ENCODE measurements around the gene ITPR2.
"Not testable (repeated sequence)": the region's sequence is repeated elsewhere in the genome, so short reads cannot be mapped to it uniquely, and the experiment has no call there.

The ITPR2 gene

DNA sequence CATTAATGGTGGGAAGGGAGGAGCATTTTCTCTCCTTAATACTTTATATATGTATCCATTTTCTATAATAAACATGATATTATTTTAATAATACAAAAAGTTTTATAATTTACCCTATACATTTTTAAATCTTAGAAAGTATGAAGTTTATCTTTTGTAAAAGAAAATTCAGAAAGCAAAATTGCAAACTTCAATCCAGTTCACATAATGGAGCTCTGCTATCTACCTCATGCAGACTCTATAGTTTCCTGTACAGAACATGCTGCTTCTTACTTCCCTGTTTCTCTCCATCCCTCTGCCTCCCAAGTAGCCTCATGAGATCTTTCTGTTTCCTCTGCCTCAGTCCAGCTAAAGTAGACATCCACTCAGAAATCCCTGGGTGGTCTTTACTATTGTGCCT, 402.4 kb downstream of the ITPR2 start:
- not testable (repeated sequence) for H2BK15ac ChIP-seq (ENCODE audit: low read depth, poor library complexity, severe bottlenecking); H3K79me1 ChIP-seq (replicated peaks; ENCODE audit: low read length, poor library complexity, severe bottlenecking); H3K4ac ChIP-seq (ENCODE audit: low read depth in 1 of 2, low read length in 2 of 2); H3K36me3 ChIP-seq (ENCODE audit: control insufficient read depth in 1 of 2, insufficient read depth in 2 of 2, low read depth in 1 of 2, low read length in 2 of 2); H4K91ac ChIP-seq (ENCODE audit: low read length); H2BK12ac ChIP-seq (ENCODE audit: low read length in 2 of 2); H2BK120ac ChIP-seq (ENCODE audit: low read depth, low read length); H2BK5ac ChIP-seq (ENCODE audit: low read depth, low read length, poor library complexity, severe bottlenecking); H3K27me3 ChIP-seq (ENCODE audit: control insufficient read depth in 1 of 2, insufficient read depth in 1 of 2, low read length in 2 of 2); H3K4me3 ChIP-seq (ENCODE audit: insufficient read depth in 1 of 2, low read depth in 1 of 2, low read length in 2 of 2); DNase-seq; H2AFZ ChIP-seq (ENCODE audit: low read depth, low read length); H4K8ac ChIP-seq (ENCODE audit: low read length); H3K23ac ChIP-seq (ENCODE audit: low read length in 2 of 2); H3K14ac ChIP-seq (ENCODE audit: low read length in 2 of 2); H3K4me2 ChIP-seq (ENCODE audit: low read length, poor library complexity, severe bottlenecking); H3K9ac ChIP-seq (ENCODE audit: low read length); H3K9me3 ChIP-seq (ENCODE audit: control insufficient read depth, low read length); H3K27ac ChIP-seq (ENCODE audit: low read length, poor library complexity, severe bottlenecking); H2AK5ac ChIP-seq (ENCODE audit: low read length, severe bottlenecking); H3K4me1 ChIP-seq (ENCODE audit: control insufficient read depth, insufficient read depth, low read depth, low read length); H3K18ac ChIP-seq (ENCODE audit: low read depth in 1 of 2, low read length in 2 of 2)

DNA sequence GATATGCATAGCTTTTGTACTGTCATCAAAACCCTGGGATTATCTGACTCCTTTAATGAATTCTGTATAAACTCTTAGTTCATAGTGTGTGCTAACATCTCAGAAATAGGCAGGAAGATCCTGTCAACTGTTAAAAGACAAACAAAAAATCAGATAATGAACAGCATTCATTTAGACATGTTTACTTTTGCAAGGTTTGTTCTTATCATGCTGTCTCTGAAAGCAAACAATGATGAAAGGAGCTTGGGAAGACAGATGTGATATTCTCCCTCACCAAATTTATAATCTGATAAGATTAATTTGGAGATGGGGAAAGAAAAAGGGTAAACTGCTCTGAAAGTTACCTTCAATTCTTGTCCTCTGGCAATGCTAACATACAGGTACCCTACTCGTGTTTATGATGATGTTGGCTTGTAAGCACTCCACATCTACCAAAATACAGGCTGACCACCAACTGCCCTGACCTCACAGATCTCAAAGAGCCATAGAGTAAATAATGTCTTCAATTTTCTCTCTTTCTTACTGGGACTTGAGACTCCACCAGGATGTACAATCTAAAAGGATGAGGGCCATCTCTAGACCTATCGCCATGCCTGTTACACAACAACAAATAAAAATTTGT, 403.8 kb downstream of the ITPR2 start:
- H4K91ac ChIP-seq (ENCODE audit: low read length) = no peak overlapping the region
- no peak overlapping the region for H2BK5ac ChIP-seq (ENCODE audit: low read depth, low read length, poor library complexity, severe bottlenecking)
- H2BK12ac ChIP-seq (ENCODE audit: low read length in 2 of 2) = no peak overlapping the region
- no peak overlapping the region for H3K4me3 ChIP-seq (ENCODE audit: insufficient read depth in 1 of 2, low read depth in 1 of 2, low read length in 2 of 2)
- no peaks in the 10 kb centered on the region for H3K79me1 ChIP-seq (replicated peaks; ENCODE audit: low read length, poor library complexity, severe bottlenecking)
- H2AK5ac ChIP-seq (ENCODE audit: low read length, severe bottlenecking) = no peak overlapping the region
- no peaks in the 10 kb centered on the region for H3K4me1 ChIP-seq (ENCODE audit: control insufficient read depth, insufficient read depth, low read depth, low read length)
- H3K4ac ChIP-seq (ENCODE audit: low read depth in 1 of 2, low read length in 2 of 2) = no peak overlapping the region
- no peak overlapping the region for H3K18ac ChIP-seq (ENCODE audit: low read depth in 1 of 2, low read length in 2 of 2)
- no peak overlapping the region for H2BK15ac ChIP-seq (ENCODE audit: low read depth, poor library complexity, severe bottlenecking)
- H3K27ac ChIP-seq (ENCODE audit: low read length, poor library complexity, severe bottlenecking) = no peak overlapping the region
- no peak overlapping the region for H3K23ac ChIP-seq (ENCODE audit: low read length in 2 of 2)
- H3K27me3 ChIP-seq (ENCODE audit: control insufficient read depth in 1 of 2, insufficient read depth in 1 of 2, low read length in 2 of 2) = no peaks in the 10 kb centered on the region
- no peak overlapping the region for H3K4me2 ChIP-seq (ENCODE audit: low read length, poor library complexity, severe bottlenecking)
- H4K8ac ChIP-seq (ENCODE audit: low read length) = no peak overlapping the region
- no peak overlapping the region for H2BK120ac ChIP-seq (ENCODE audit: low read depth, low read length)
- no peaks in the 10 kb centered on the region for H3K9me3 ChIP-seq (ENCODE audit: control insufficient read depth, low read length)
- DNase-seq = no peak
- 100% methylated on average over 1 of the region's 2 CpGs for WGBS
- H3K9ac ChIP-seq (ENCODE audit: low read length) = no peak overlapping the region
- H3K36me3 ChIP-seq (ENCODE audit: control insufficient read depth in 1 of 2, insufficient read depth in 2 of 2, low read depth in 1 of 2, low read length in 2 of 2) = peaks cover 0 to 2% of the 10 kb centered on the region in 2 experiments
- no peak overlapping the region for H2AFZ ChIP-seq (ENCODE audit: low read depth, low read length)
- H3K14ac ChIP-seq (ENCODE audit: low read length in 2 of 2) = no peak overlapping the region

DNA sequence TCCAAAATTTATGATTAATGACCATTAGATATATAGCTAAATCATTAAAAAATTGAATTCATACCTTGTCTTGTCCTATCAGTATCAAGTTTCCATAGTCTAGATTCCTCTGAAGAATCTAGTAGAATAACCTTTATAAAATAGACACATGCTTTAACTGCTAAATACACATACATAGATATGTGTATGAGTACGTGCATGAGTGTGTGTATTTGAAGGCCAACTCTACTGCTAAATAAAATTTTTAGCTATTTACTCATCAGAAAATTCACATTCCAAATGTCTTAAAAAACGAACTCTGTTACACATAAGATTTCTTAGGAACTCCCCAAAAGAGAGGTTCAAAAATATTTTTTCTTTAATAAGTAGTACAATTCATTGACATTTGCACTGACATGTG, 404.6 kb downstream of the ITPR2 start:
- Histone ChIP-seq H3K4ac (ENCODE audit: low read depth in 1 of 2, low read length in 2 of 2) (no peak overlapping the region), H3K14ac (ENCODE audit: low read length in 2 of 2) (no peak overlapping the region), H3K4me2 (ENCODE audit: low read length, poor library complexity, severe bottlenecking) (no peak overlapping the region), H2BK5ac (ENCODE audit: low read depth, low read length, poor library complexity, severe bottlenecking) (no peak overlapping the region), H3K27me3 (ENCODE audit: control insufficient read depth in 1 of 2, insufficient read depth in 1 of 2, low read length in 2 of 2) (no peaks in the 10 kb centered on the region), H3K4me1 (ENCODE audit: control insufficient read depth, insufficient read depth, low read depth, low read length) (no peaks in the 10 kb centered on the region), H3K79me1 (replicated peaks; ENCODE audit: low read length, poor library complexity, severe bottlenecking) (no peaks in the 10 kb centered on the region), H2BK120ac (ENCODE audit: low read depth, low read length) (no peak overlapping the region), H3K18ac (ENCODE audit: low read depth in 1 of 2, low read length in 2 of 2) (no peak overlapping the region), H2AFZ (ENCODE audit: low read depth, low read length) (no peak overlapping the region), H3K9ac (ENCODE audit: low read length) (no peak overlapping the region), H3K27ac (ENCODE audit: low read length, poor library complexity, severe bottlenecking) (no peak overlapping the region), H2AK5ac (ENCODE audit: low read length, severe bottlenecking) (no peak overlapping the region), H2BK12ac (ENCODE audit: low read length in 2 of 2) (no peak overlapping the region), H2BK15ac (ENCODE audit: low read depth, poor library complexity, severe bottlenecking) (no peak overlapping the region), H4K8ac (ENCODE audit: low read length) (no peak overlapping the region), H3K36me3 (ENCODE audit: control insufficient read depth in 1 of 2, insufficient read depth in 2 of 2, low read depth in 1 of 2, low read length in 2 of 2) (peaks cover 0 to 2% of the 10 kb centered on the region in 2 experiments), H4K91ac (ENCODE audit: low read length) (no peak overlapping the region), H3K4me3 (ENCODE audit: insufficient read depth in 1 of 2, low read depth in 1 of 2, low read length in 2 of 2) (no peak overlapping the region), H3K9me3 (ENCODE audit: control insufficient read depth, low read length) (no peaks in the 10 kb centered on the region), H3K23ac (ENCODE audit: low read length in 2 of 2) (no peak overlapping the region)
- WGBS = 50% methylated on average over 1 of the region's 2 CpGs
- DNase-seq = no peak

DNA sequence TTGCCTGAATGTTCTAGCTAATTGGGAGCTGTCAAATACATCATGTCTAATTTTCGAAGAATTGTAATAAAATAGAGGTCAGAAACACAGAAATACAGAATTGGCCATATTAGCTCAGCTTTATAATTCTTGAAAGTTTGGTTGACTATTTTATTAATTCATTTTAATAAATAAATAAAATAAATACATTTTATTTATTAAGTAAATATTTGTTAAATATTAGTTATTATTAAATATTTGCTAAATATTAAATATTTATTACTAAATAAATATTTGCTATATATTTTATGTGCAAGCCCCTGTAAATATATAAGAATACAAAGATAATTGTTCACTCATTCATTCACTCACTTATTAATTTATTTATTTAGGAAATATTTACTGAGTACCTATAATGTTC, 406.3 kb downstream of the ITPR2 start:
- Histone ChIP-seq H3K9ac (ENCODE audit: low read length) (no peak overlapping the region), H3K27me3 (ENCODE audit: control insufficient read depth in 1 of 2, insufficient read depth in 1 of 2, low read length in 2 of 2) (no peaks in the 10 kb centered on the region), H3K14ac (ENCODE audit: low read length in 2 of 2) (no peak overlapping the region), H3K4me2 (ENCODE audit: low read length, poor library complexity, severe bottlenecking) (no peak overlapping the region), H3K79me1 (replicated peaks; ENCODE audit: low read length, poor library complexity, severe bottlenecking) (no peaks in the 10 kb centered on the region), H3K23ac (ENCODE audit: low read length in 2 of 2) (no peak overlapping the region), H2BK120ac (ENCODE audit: low read depth, low read length) (no peak overlapping the region), H3K9me3 (ENCODE audit: control insufficient read depth, low read length) (no peaks in the 10 kb centered on the region), H4K8ac (ENCODE audit: low read length) (no peak overlapping the region), H3K4ac (ENCODE audit: low read depth in 1 of 2, low read length in 2 of 2) (no peak overlapping the region), H2AK5ac (ENCODE audit: low read length, severe bottlenecking) (no peak overlapping the region), H2BK5ac (ENCODE audit: low read depth, low read length, poor library complexity, severe bottlenecking) (no peak overlapping the region), H2AFZ (ENCODE audit: low read depth, low read length) (no peak overlapping the region), H4K91ac (ENCODE audit: low read length) (no peak overlapping the region), H3K27ac (ENCODE audit: low read length, poor library complexity, severe bottlenecking) (no peak overlapping the region), H3K36me3 (ENCODE audit: control insufficient read depth in 1 of 2, insufficient read depth in 2 of 2, low read depth in 1 of 2, low read length in 2 of 2) (peaks cover 0 to 2% of the 10 kb centered on the region in 2 experiments), H2BK12ac (ENCODE audit: low read length in 2 of 2) (no peak overlapping the region), H3K18ac (ENCODE audit: low read depth in 1 of 2, low read length in 2 of 2) (no peak overlapping the region), H3K4me3 (ENCODE audit: insufficient read depth in 1 of 2, low read depth in 1 of 2, low read length in 2 of 2) (no peak overlapping the region), H3K4me1 (ENCODE audit: control insufficient read depth, insufficient read depth, low read depth, low read length) (no peaks in the 10 kb centered on the region), H2BK15ac (ENCODE audit: low read depth, poor library complexity, severe bottlenecking) (no peak overlapping the region)
- WGBS = no CpG with 5 or more reads among the region's 1 CpG
- DNase-seq = no peak

All from mesenchymal stem cell (in vitro differentiated cells and primary cell).